ENCODE data around the gene SEMA5A.
A peak's percentile ranks its signal among the peaks of the same experiment; 100 is the strongest.

The SEMA5A gene

GRCh38 chr5:9545136-9545991 is 511 bp downstream of the SEMA5A start:
- DNase-seq (ENCODE audit: low spot score) = no peak

GRCh38 chr5:9544502-9545135 is 1.3 kb downstream of the SEMA5A start:
- peak; percentile 32 for DNase-seq (ENCODE audit: low spot score)

- no peak for DNase-seq (ENCODE audit: low spot score)
Measured at GRCh38 chr5:9544056-9544455, 1.8 kb downstream of the SEMA5A start.

- no peak for DNase-seq (ENCODE audit: low spot score)
Measured at GRCh38 chr5:9543311-9543920, 2.5 kb downstream of the SEMA5A start.

- DNase-seq (ENCODE audit: low spot score) = no peak
Measured at GRCh38 chr5:9540791-9541190, 5.1 kb downstream of the SEMA5A start.

GRCh38 chr5:9538504-9538903 is 7.4 kb downstream of the SEMA5A start:
- DNase-seq (ENCODE audit: low spot score) = no peak

GRCh38 chr5:9537223-9538141 is 8.4 kb downstream of the SEMA5A start:
- DNase-seq (ENCODE audit: low spot score) = no peak

- DNase-seq (ENCODE audit: low spot score) = no peak
Measured at GRCh38 chr5:9536717-9537116, 9.2 kb downstream of the SEMA5A start.

- DNase-seq (ENCODE audit: low spot score) = no peak
Measured at GRCh38 chr5:9534881-9535517, 10.9 kb downstream of the SEMA5A start.

- DNase-seq (ENCODE audit: low spot score) = no peak
Measured at GRCh38 chr5:9533562-9534364, 12.1 kb downstream of the SEMA5A start.

GRCh38 chr5:9533096-9533495 is 12.8 kb downstream of the SEMA5A start:
- DNase-seq (ENCODE audit: low spot score) = no peak

GRCh38 chr5:9529513-9529912 is 16.4 kb downstream of the SEMA5A start:
- DNase-seq (ENCODE audit: low spot score) = no peak

- DNase-seq (ENCODE audit: low spot score) = no peak
Measured at GRCh38 chr5:9529041-9529480, 16.8 kb downstream of the SEMA5A start.

GRCh38 chr5:9524941-9525340 is 20.9 kb downstream of the SEMA5A start:
- no peak for DNase-seq (ENCODE audit: low spot score)

- DNase-seq (ENCODE audit: low spot score) = no peak
Measured at GRCh38 chr5:9523090-9523823, 22.6 kb downstream of the SEMA5A start.

- no peak for DNase-seq (ENCODE audit: low spot score)
Measured at GRCh38 chr5:9519537-9519936, 26.3 kb downstream of the SEMA5A start.

- DNase-seq (ENCODE audit: low spot score) = no peak
Measured at GRCh38 chr5:9516591-9516990, 29.3 kb downstream of the SEMA5A start.

GRCh38 chr5:9515436-9515835 is 30.4 kb downstream of the SEMA5A start:
- no peak for DNase-seq (ENCODE audit: low spot score)

GRCh38 chr5:9514968-9515367 is 30.9 kb downstream of the SEMA5A start:
- DNase-seq (ENCODE audit: low spot score) = no peak

- DNase-seq (ENCODE audit: low spot score) = no peak
Measured at GRCh38 chr5:9513827-9514226, 32.0 kb downstream of the SEMA5A start.
